GM15510 (cell line): Measurements from ENCODE around the gene VAMP5.

Experiments
- POLR2A ChIP-seq: IDR thresholded peaks from 3 replicates; pipeline ENCODE4 v1.6.1; 2011; ENCODE audit warnings: borderline replicate concordance; ENCODE audit not compliant: insufficient read length; ENCODE audit errors: extremely low read depth

VAMP5 gene

GRCh38 chr2:85589982-85590791 is 6.0 kb downstream of the VAMP5 start:
- no peak for TF ChIP-seq POLR2A

DNA sequence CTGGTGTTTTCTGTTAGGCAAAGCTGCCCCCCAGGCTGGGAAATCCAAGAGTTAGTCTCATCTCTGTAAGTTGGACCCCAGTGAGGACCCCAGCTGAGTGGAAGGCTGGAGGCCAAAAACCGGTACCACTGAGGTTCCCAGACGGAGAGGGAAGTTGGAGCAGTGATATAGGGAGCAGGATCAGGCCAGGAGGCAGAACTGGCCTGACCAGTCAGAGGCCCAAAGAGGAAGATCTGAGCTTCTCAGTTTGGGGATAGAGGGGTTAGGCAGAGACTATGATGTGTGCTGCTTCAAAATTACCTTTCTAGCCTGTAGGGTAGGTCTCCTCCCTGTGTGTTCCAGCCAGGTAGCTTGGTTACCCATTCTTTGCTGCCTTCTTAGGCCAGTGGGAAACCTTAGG is 6.7 kb downstream of the VAMP5 start:
- no peak for TF ChIP-seq POLR2A

DNA sequence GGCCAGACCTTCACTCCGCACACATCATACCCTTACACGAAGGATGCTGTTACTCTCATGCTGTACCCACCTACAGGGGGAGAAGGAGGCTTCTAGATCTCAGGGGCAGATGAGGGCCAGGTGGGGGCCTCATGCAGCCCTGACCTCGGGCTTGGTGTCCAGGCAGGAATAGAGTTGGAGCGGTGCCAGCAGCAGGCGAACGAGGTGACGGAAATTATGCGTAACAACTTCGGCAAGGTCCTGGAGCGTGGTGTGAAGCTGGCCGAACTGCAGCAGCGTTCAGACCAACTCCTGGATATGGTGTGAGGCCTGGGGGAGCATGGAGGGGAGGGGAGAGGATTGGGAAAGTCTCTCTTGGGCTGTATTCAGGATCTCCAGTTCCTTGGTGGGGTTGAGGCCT is 7.3 kb downstream of the VAMP5 start:
- TF ChIP-seq POLR2A, result no peak

GRCh38 chr2:85593023-85593422 is 8.8 kb downstream of the VAMP5 start:
- peak; percentile 19 for TF ChIP-seq POLR2A

GRCh38 chr2:85594715-85595300 is 10.6 kb downstream of the VAMP5 start:
- no peak for TF ChIP-seq POLR2A

DNA sequence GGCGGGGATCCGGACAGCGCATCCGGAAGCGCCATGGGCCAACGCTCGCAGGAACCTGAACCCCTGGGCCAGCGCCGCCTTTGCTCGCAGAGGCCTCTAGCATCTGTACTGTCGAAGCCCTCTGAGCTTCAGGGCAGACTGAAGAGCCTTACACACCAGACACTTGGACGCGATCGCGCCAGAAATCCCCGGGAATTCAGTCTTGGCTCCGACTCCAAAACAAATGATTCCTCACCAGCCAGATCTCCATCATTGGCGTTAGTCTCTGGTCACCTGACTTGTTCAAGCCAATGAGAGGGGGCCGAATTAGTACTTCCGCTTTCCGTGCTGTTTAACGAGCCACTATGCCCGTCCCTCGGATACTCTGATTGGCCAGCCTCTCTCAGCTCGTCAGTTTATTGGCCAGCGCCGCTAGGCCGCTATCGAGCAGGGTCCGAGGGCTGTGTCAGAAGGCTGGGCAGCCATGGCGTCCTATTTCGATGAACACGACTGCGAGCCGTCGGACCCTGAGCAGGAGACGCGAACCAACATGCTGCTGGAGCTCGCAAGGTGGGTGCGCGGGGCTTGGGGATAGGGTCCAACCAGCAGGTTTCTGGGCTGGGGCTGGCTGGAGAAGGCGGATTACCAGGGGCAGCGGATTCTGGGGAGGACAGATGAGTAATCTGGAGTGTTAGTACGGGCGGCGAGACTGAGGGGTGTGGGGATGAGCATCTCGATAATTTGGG is 11.2 kb downstream of the VAMP5 start, which contains the start of gene RNF181:
RNF181 (plus strand) TSS at position 445 of the 725 bp plus-strand sequence; CDS start at position 464, 19 bp downstream.
- peak; percentile 96 for TF ChIP-seq POLR2A

DNA sequence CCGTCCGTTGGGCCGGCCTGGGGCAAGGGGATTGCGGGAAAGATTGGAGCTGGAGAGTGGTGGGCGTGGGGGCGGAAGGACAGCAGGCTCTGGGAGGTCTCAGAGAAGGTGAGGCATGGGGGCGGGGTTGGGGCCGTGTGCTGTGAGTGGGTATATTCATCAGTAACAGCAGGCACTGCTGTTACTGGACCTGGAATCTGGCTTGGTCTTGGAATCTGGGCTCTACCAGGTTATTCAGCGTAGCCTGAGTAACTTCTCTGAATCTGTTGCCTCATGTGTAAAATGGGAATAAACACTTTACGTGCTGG is 11.7 kb downstream of the VAMP5 start:
- no peak for TF ChIP-seq POLR2A

GRCh38 chr2:85596486-85597143 is 12.4 kb downstream of the VAMP5 start:
- no peak for TF ChIP-seq POLR2A

- TF ChIP-seq POLR2A, result no peak
Observed at GRCh38 chr2:85597241-85597640, 13.0 kb downstream of the VAMP5 start.

DNA sequence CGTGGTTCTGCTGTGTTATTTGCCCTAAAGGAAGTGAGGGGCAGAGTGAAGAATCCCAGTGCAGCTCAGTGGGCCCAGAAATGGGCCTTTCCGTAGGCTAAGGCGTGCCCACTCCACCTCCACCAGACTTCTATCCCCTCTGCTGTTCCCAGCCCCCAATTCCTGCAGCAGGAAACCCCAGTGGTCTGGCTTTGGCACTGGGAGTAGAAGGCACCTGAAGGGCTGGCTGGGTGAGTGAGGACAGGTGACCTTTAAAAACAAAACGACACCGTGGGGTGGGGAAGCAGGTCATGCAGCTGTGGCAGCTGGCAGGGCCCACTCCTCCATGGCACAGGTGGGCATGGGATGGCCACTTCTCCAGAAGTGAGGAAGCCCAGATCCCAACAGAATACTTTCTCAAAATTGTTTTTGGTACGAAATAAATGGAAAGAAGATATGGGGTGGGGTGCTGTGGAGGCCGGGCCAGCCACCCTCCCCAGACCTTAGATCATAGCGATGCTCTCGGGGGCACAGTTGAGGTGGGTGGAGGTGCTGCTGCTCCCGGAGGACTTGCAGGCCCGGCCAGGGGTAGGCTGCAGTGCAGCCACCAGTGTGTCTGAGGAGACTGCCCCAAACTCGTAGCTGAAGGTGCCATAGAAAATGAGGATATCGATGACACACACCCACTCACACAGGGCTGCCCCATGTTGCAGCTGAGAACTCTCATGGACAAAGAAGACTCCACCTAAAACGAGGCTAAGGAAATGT is 14.5 kb downstream of the VAMP5 start:
- TF ChIP-seq POLR2A, result no peak

- no peak for TF ChIP-seq POLR2A
Observed at GRCh38 chr2:85599468-85600234, 15.4 kb downstream of the VAMP5 start.

GRCh38 chr2:85600235-85600575 is 16.0 kb downstream of the VAMP5 start:
- TF ChIP-seq POLR2A, result no peak

- TF ChIP-seq POLR2A, result no peak
Observed at GRCh38 chr2:85600951-85601770, 16.9 kb downstream of the VAMP5 start.

- no peak for TF ChIP-seq POLR2A
Observed at GRCh38 chr2:85601771-85602475, 17.7 kb downstream of the VAMP5 start.
